Measurements from ENCODE around the gene GRAMD4. TPM values are rescaled to one million over a fixed set of nuclear protein-coding genes. Genes with fewer than 3 reads are reported as not detected.

Gene GRAMD4
- total RNA-seq, 1 experiment from 2014 or later, result 38.2 TPM

GRCh38 chr22:46679706-46680269, 59.6 kb downstream of the GRAMD4 start:
- intact Hi-C loops (cut with micrococcal nuclease; ENCODE audit: unreplicated experiment), result no loop called here
- H3K4me3 ChIP-seq, result no peak overlapping the region
- no peaks in the 10 kb centered on the region for H3K9me3 ChIP-seq (ENCODE audit: insufficient read depth, low read depth)
- H3K27ac ChIP-seq, result no peak overlapping the region
- TF ChIP-seq EZH2 (IDR thresholded peaks at IDR 0.05; ENCODE audit: low read depth) (no peak), CTCF (conservative IDR thresholded peaks at IDR 0.05) (no peak)
- no peaks in the 10 kb centered on the region for H3K4me1 ChIP-seq (replicated peaks; ENCODE audit: insufficient read depth)
- H2AFZ ChIP-seq, result no peak overlapping the region
- no peak for DNase-seq
- 0 out of 2 replicates have a peak, but pooled peaks cover 3% of the 10 kb centered on the region for H4K20me1 ChIP-seq (ENCODE audit: insufficient read depth)
- no TSS peak for BruUV-seq (replicated peaks)
- H3K79me2 ChIP-seq (ENCODE audit: low read depth), result no peaks in the 10 kb centered on the region
- ChIA-PET POLR2A (ENCODE audit: unreplicated experiment) (no interaction called here), CTCF (no interaction called here)
- H3K36me3 ChIP-seq (ENCODE audit: low read depth), result 0 out of 2 replicates have a peak, but pooled peaks cover 3% of the 10 kb centered on the region
- peaks cover 26% of the 10 kb centered on the region for H3F3A ChIP-seq (ENCODE audit: insufficient read depth, low read depth)
- H3K9me2 ChIP-seq (ENCODE audit: insufficient read depth), result no peaks in the 10 kb centered on the region
- H3K27me3 ChIP-seq (ENCODE audit: insufficient read depth, low read depth), result no peaks in the 10 kb centered on the region
- H3K4me2 ChIP-seq, result no peak overlapping the region

- no peak for TF ChIP-seq EZH2 (IDR thresholded peaks at IDR 0.05; ENCODE audit: low read depth)
- TF ChIP-seq CTCF (conservative IDR thresholded peaks at IDR 0.05), result peak; percentile 71
- 0 out of 2 replicates have a peak, but pooled peaks cover 3% of the 10 kb centered on the region for H3K36me3 ChIP-seq (ENCODE audit: low read depth)
- DNase-seq, result no peak
- H3K79me2 ChIP-seq (ENCODE audit: low read depth), result no peaks in the 10 kb centered on the region
- ChIA-PET POLR2A (ENCODE audit: unreplicated experiment) (no interaction called here), CTCF (no interaction called here)
- no peaks in the 10 kb centered on the region for H3K4me1 ChIP-seq (replicated peaks; ENCODE audit: insufficient read depth)
- H3K4me2 ChIP-seq, result no peak overlapping the region
- no peak overlapping the region for H3K27ac ChIP-seq
- no peaks in the 10 kb centered on the region for H3K9me2 ChIP-seq (ENCODE audit: insufficient read depth)
- H3K4me3 ChIP-seq, result no peak overlapping the region
- H3K9me3 ChIP-seq (ENCODE audit: insufficient read depth, low read depth), result no peaks in the 10 kb centered on the region
- H4K20me1 ChIP-seq (ENCODE audit: insufficient read depth), result 0 out of 2 replicates have a peak, but pooled peaks cover 3% of the 10 kb centered on the region
- no peak overlapping the region for H2AFZ ChIP-seq
- H3K27me3 ChIP-seq (ENCODE audit: insufficient read depth, low read depth), result no peaks in the 10 kb centered on the region
- H3F3A ChIP-seq (ENCODE audit: insufficient read depth, low read depth), result peaks cover 26% of the 10 kb centered on the region
- intact Hi-C loops (cut with micrococcal nuclease; ENCODE audit: unreplicated experiment), result no loop called here
- no TSS peak for BruUV-seq (replicated peaks)
Measured at GRCh38 chr22:46681010-46681409, 60.8 kb downstream of the GRAMD4 start.

- no peak overlapping the region for H3K27ac ChIP-seq
- TF ChIP-seq EZH2 (IDR thresholded peaks at IDR 0.05; ENCODE audit: low read depth) (no peak), CTCF (conservative IDR thresholded peaks at IDR 0.05) (no peak)
- no peaks in the 10 kb centered on the region for H3K9me2 ChIP-seq (ENCODE audit: insufficient read depth)
- DNase-seq, result no peak
- H3K4me1 ChIP-seq (replicated peaks; ENCODE audit: insufficient read depth), result no peaks in the 10 kb centered on the region
- no peak overlapping the region for H3K4me2 ChIP-seq
- 0 out of 2 replicates have a peak, but pooled peaks cover 3% of the 10 kb centered on the region for H3K36me3 ChIP-seq (ENCODE audit: low read depth)
- no peaks in the 10 kb centered on the region for H3K9me3 ChIP-seq (ENCODE audit: insufficient read depth, low read depth)
- H3K27me3 ChIP-seq (ENCODE audit: insufficient read depth, low read depth), result no peaks in the 10 kb centered on the region
- ChIA-PET POLR2A (ENCODE audit: unreplicated experiment) (interaction anchor here (0.7 kb wide), 1 partner anchor 512 kb away, joined by 3 read pairs; no protein-coding TSS in a partner anchor), CTCF (no interaction called here)
- intact Hi-C loops (cut with micrococcal nuclease; ENCODE audit: unreplicated experiment), result no loop called here
- H4K20me1 ChIP-seq (ENCODE audit: insufficient read depth), result 0 out of 2 replicates have a peak, but pooled peaks cover 3% of the 10 kb centered on the region
- H3F3A ChIP-seq (ENCODE audit: insufficient read depth, low read depth), result peaks cover 26% of the 10 kb centered on the region
- H3K79me2 ChIP-seq (ENCODE audit: low read depth), result no peaks in the 10 kb centered on the region
- H2AFZ ChIP-seq, result no peak overlapping the region
- no TSS peak for BruUV-seq (replicated peaks)
- H3K4me3 ChIP-seq, result no peak overlapping the region
Measured at GRCh38 chr22:46682011-46682731, 62.0 kb downstream of the GRAMD4 start.
